Left renal cortex interstitium (tissue), 4 donors: Measurements from ENCODE around the gene OR10H1. TPM values are rescaled to one million over a fixed set of nuclear protein-coding genes. Genes with fewer than 3 reads are reported as not detected.
"Not testable (repeated sequence)": the region's sequence is repeated elsewhere in the genome, so short reads cannot be mapped to it uniquely, and the experiment has no call there.

Experiments
- DNase-seq, 4 donors: peaks; one replicate each; pipeline ENCODE4 v3.0.0-alpha.2; 2013; ENCODE audit warnings: low read depth in 4 of 4, low spot score in 2 of 4, missing footprints in 1 of 4
- polyA plus RNA-seq, 4 donors: library from polyadenylated mRNA; unstranded; fragments of 120-200 nt; gene quantifications; one replicate each; pipeline ENCODE4 v1.2.1, GENCODE V29; 2013; ENCODE audit not compliant: insufficient read length in 4 of 4

The OR10H1 gene
- polyA plus RNA-seq, 4 donors: 0.04 to 0.11 (median 0.05) TPM; not detected in 1

- DNase-seq: no peak
Measured at GRCh38 chr19:15776991-15777970, 38.2 kb downstream of the OR10H1 start.

DNA sequence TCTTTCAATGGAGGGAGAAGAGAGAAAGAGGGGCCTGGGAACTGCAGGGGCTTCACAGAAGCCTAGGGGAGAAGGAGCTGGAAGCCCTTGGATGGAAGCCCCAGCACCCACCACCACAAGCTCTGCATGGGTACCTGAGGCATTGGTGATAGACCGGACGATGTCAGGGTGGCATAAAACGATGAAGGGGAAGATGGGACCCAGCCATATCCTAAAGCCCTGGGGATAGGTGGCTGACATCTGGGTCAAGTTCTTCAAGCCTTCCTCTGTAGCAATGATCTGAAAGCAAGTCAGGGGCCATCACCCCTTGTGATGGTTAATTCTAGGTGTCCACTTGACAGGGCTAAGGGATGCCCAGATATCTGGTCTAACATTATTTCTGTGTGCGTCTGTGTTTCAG is 39.2 kb downstream of the OR10H1 start:
- DNase-seq: no peak

- no peak for DNase-seq
Measured at GRCh38 chr19:15775249-15775648, 40.2 kb downstream of the OR10H1 start.

DNA sequence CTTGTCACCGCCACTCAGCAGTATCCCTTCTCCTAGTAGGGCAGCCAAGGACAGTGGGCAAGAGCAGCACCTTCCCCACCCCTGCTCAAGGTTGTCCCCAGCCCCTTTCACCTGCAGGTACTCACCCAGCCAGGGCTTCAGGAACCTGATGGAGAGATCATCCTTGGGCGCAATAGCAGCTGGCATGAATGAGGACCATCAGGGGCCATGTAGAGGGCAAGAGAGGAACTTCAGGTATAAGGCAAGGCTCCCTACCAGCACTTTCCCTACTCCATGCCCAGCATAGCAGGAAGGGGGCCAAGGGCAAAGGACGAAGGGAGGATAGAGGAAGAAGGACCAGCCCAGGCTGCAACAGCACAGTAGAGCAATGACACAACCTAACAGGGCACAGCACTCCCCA is 41.3 kb downstream of the OR10H1 start:
- DNase-seq: not testable (repeated sequence)

DNA sequence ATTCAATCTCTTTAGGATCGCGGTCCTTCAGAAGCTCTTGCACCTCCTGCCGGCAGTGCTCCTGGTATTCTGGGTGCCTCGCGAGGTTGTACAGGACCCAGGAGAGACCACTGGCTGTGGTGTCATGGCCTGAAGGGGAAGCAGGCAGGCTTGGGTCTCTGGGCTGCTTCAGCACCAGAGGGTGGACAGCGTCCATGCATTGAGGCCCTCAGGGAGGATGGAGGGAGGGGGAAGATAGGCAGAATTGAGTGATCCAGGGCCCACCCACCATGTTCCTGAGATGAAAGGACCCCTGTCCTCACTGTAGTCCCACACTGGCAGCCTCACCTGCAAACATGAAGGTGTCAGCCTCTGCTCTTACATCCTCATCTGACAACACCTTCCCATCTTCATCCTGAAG is 45.9 kb downstream of the OR10H1 start:
- no peak for DNase-seq

DNA sequence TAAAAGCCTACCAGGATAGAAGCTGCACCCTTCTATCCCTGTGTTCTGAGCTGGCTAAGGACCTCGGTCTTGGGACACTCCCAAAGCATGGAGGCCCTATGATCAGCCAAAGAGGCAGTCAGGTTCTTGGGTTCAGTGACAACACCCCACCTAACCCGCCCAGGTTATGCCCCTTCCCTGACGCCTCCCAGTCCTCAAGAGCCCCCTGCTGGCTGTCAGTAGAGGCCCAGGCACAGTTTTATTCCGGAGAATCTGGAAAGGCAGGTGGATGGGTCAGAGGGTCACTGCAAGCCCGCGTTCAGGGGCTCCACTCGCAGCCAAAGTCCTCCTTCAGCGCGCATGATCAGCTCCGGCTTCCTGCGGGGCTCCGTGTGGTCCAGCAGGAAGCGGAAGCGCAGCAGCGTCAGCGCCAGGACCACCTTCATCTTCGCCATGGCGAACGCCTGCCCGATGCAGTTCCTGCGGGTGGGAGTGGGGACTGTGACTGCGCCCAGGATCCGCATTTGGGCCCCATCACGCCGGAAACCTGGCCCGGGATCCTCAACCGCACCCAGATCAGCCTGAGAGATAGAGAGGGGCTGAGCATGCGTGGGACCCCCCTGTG is 55.4 kb downstream of the OR10H1 start:
- no peak for DNase-seq

DNA sequence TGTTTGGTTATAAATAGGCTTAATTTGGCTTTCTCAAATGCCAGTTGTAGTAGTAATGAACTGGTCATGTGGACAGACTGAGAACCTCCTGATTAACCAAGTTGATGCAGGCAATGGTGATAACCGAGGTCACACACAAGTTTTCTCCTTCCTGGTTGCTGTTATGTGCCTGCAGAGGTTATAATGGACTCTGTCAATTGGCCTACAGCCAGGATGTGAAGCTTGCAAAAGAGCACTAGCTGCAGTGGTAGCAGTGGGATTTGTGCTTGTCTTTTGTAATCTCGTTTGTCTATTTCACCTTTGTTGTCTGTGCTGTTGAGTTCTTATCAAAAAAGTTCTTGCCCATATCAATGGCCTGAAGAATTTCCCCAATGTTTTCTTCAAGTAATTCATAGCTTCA is 57.1 kb downstream of the OR10H1 start:
- DNase-seq: no peak

Other genes starting within 250 kb of the OR10H1 start
- gene CYP4F8, start 200.4 kb downstream of the OR10H1 start, polyA plus RNA-seq: under 1 TPM in 1 of 4 donors, not detected in 3; 0.08 TPM
- 1 to 10 TPM in 1 of 4 donors, under 1 TPM in 3; 0.16 to 1.3 (median 0.54) TPM for gene CYP4F3, start 174.8 kb downstream of the OR10H1 start, polyA plus RNA-seq
- 1 to 10 TPM in 1 of 4 donors, under 1 TPM in 3; 0.41 to 2.0 (median 0.67) TPM for gene CYP4F12, start 142.6 kb downstream of the OR10H1 start, polyA plus RNA-seq
- not detected for gene OR10H2, start 87.6 kb downstream of the OR10H1 start, polyA plus RNA-seq
- gene OR10H3, start 77.7 kb downstream of the OR10H1 start, polyA plus RNA-seq: not detected
- gene OR10H5, start 28.0 kb downstream of the OR10H1 start, polyA plus RNA-seq: under 1 TPM; 0.03 to 0.13 (median 0.08) TPM
- gene CYP4F2, start 82.4 kb upstream of the OR10H1 start, polyA plus RNA-seq: under 1 TPM; 0.13 to 0.42 (median 0.30) TPM
- 1 to 10 TPM in 1 of 4 donors, under 1 TPM in 2, not detected in 1; 0.05 to 1.3 (median 0.64) TPM for gene CYP4F11, start 118.9 kb upstream of the OR10H1 start, polyA plus RNA-seq
- gene OR10H4, start 133.3 kb upstream of the OR10H1 start, polyA plus RNA-seq: not detected